Measurements from ENCODE around the gene SORCS2.

GRCh38 chr4:7190691-7191545 lies 1.4 kb upstream of the SORCS2 start:
- TF ChIP-seq POLR2AphosphoS5 (IDR thresholded peaks at IDR 0.05; ENCODE audit: low read depth, low read length) (no peak), FOXP2 (optimal IDR thresholded peaks at IDR 0.05; ENCODE audit: borderline replicate concordance, extremely low read depth, extremely low read length, insufficient read depth) (no peak)

Data from PFSK-1 (cell line).